Left ventricle myocardium inferior (tissue), 1 donor: Measurements from ENCODE around the gene PVALEF. TPM values are rescaled to one million over a fixed set of nuclear protein-coding genes. Genes with fewer than 3 reads are reported as not detected.

Experiments
- DNase-seq: peaks from one replicate; pipeline ENCODE4 v3.0.0-alpha.2; 2020
- H3K27ac ChIP-seq: fragments of 200-600 bp; replicated peaks from 2 replicates; pipeline ENCODE4 v1.8.0; 2021
- H3K27me3 ChIP-seq: fragments of 200-600 bp; 2 replicates; pipeline ENCODE4 v1.8.0; 2021; ENCODE audit warnings: low read depth
- H3K36me3 ChIP-seq: fragments of 200-600 bp; 2 replicates; pipeline ENCODE4 v1.8.0; 2021
- H3K4me1 ChIP-seq: fragments of 200-600 bp; 2 replicates; pipeline ENCODE4 v1.8.0; 2021
- H3K4me3 ChIP-seq: fragments of 200-600 bp; 2 replicates; pipeline ENCODE4 v1.8.0; 2021; ENCODE audit warnings: mild to moderate bottlenecking, moderate library complexity
- H3K9me3 ChIP-seq: fragments of 200-600 bp; replicated peaks from 2 replicates; pipeline ENCODE4 v1.8.0; 2021
- CTCF ChIP-seq: fragments of 200-600 bp; IDR thresholded peaks from 2 replicates; pipeline ENCODE4 v1.8.0; 2021; ENCODE audit warnings: antibody characterized with exemption, mild to moderate bottlenecking, borderline replicate concordance
- intact Hi-C: fragments of 100-400 bp; cut with micrococcal nuclease; formaldehyde crosslinking; loops from one replicate; pipeline ENCODE4 v1.11.0; 2022
- total RNA-seq: library from RNA; stranded (reverse); fragmentation: NEBNext Ultra II Directional; extraction: Animal tissue kit (Norgen Biotek cat#: 25700); gene quantifications from one replicate; pipeline ENCODE4 v1.2.1, GENCODE V29; 2021
- donor health status: DM: no; HTN: yes; CAD: no; lungs with severe emphysema.

PVALEF gene
- total RNA-seq, 1 donor from 2014 or later: not detected

DNA sequence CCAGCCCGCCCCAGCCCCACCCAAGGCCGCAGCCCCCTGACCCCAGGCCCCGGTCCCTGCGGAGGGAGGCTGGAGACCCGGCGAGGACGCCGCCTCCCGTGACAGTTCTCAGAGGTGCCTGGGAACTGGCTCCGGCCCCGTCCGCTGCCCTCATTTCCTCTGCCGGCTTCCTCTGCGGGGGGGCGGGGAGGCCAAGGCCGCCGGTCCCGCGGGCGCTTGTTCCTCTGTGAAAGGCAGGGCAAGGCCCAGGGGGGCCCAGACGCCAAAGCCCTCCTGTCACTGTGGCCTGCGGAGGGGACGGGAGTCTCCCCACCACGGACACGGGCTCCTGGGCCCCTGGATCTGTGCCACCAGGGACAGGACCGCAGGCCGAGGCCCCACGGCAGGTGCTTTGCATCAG lies 5.0 kb upstream of the PVALEF start:
- Histone ChIP-seq H3K4me3 (peak overlapping the region; percentile 64), H3K4me1 (peaks cover 23% of the 10 kb centered on the region), H3K27me3 (peaks cover 12% of the 10 kb centered on the region), H3K9me3 (no peaks in the 10 kb centered on the region), H3K27ac (peak overlapping the region; percentile 69), H3K36me3 (no peaks in the 10 kb centered on the region)
- no peak for TF ChIP-seq CTCF
- intact Hi-C loops: no loop called here
- peak; percentile 62 for DNase-seq

- intact Hi-C loops: no loop called here
- DNase-seq: no peak
- no peaks in the 10 kb centered on the region for H3K9me3 ChIP-seq
- peak overlapping the region; percentile 69 for H3K27ac ChIP-seq
- H3K4me3 ChIP-seq: peak overlapping the region; percentile 64
- TF ChIP-seq CTCF: no peak
- H3K36me3 ChIP-seq: no peaks in the 10 kb centered on the region
- peaks cover 28% of the 10 kb centered on the region for H3K4me1 ChIP-seq
- H3K27me3 ChIP-seq: peaks cover 17% of the 10 kb centered on the region
These were observed 4.4 kb upstream of the PVALEF start for GRCh38 chr17:81160747-81161453.

DNA sequence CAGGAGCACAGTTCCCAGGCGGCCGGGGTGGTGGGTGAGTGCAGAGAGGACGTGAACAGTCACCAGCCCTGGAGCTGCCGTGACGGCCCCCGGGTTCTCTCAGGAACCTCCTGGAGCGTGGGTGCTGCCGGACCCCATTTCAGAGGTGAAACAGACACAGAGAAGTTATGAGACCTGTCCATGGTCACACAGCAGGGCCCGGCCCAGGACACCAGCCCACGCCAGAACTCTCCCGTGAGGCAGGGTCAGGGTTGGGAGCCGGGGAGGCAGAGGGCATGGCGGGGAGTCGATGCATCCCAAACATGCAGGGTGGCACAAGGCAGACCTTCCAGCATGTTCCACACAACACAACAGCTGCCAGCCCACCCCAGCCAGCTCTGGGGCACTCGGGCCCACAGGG lies 3.8 kb upstream of the PVALEF start:
- intact Hi-C loops: no loop called here
- no peaks in the 10 kb centered on the region for H3K9me3 ChIP-seq
- DNase-seq: no peak

GRCh38 chr17:81161972-81162371 lies 3.3 kb upstream of the PVALEF start:
- intact Hi-C loops: no loop called here

More for the DNA sequence above, 3.8 kb upstream of the PVALEF start:
- Histone ChIP-seq H3K27me3 (peaks cover 19% of the 10 kb centered on the region), H3K4me3 (no peak overlapping the region), H3K36me3 (no peaks in the 10 kb centered on the region), H3K27ac (no peak overlapping the region), H3K4me1 (peaks cover 30% of the 10 kb centered on the region)
- TF ChIP-seq CTCF: no peak

DNA sequence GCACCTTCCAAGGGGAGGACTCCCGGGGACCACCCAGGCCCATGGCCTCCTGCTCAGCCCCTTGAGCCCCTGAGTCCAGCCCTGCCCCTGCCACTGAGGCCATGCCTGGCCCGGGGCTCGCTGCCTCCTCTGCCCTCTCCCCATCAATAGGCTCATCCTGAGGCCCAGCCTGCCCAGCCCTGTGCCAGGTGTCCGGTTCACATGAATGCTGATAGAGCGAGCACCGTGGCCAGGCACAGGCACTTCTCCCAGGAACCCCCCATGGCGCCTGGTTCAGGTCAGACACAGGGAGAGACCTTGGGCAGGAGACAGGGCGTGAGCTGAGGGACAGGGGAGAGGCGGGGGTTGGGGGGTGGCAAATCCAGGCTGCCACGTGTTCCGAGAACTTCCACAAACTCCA lies 2.8 kb upstream of the PVALEF start:
- no peak for DNase-seq
- intact Hi-C loops: no loop called here
- Histone ChIP-seq H3K9me3 (no peaks in the 10 kb centered on the region), H3K36me3 (no peaks in the 10 kb centered on the region), H3K4me3 (no peak overlapping the region), H3K27ac (no peak overlapping the region), H3K27me3 (peaks cover 29% of the 10 kb centered on the region), H3K4me1 (peaks cover 32% of the 10 kb centered on the region)
- TF ChIP-seq CTCF: no peak

More at GRCh38 chr17:81161972-81162371, 3.3 kb upstream of the PVALEF start:
- Histone ChIP-seq H3K27ac (no peak overlapping the region), H3K36me3 (no peaks in the 10 kb centered on the region), H3K9me3 (no peaks in the 10 kb centered on the region), H3K4me3 (no peak overlapping the region), H3K27me3 (peaks cover 24% of the 10 kb centered on the region), H3K4me1 (peaks cover 32% of the 10 kb centered on the region)
- no peak for TF ChIP-seq CTCF
- DNase-seq: no peak
